Right lobe of liver (tissue), 6 donors: ENCODE measurements around the gene FFAR3. TPM values are rescaled to one million over a fixed set of nuclear protein-coding genes. Genes with fewer than 3 reads are reported as not detected.

ENCODE experiments used
- ATAC-seq, 4 donors: fragments of 200-7000 bp; cut with Tn5 transposase; one replicate each; pipeline ENCODE4 v1.9.1; 2020; ENCODE audit warnings: mild to moderate bottlenecking in 4 of 4, moderate library complexity in 4 of 4
- DNase-seq, 3 donors: peaks; one replicate each; pipeline ENCODE4 v3.0.0-alpha.2; 2020
- H3K27ac ChIP-seq, 3 donors: fragments of 200-600 bp; one replicate each; pipeline ENCODE4 v1.8.0; 2022
- H3K27me3 ChIP-seq, 2 donors: fragments of 200-600 bp; one replicate each; pipeline ENCODE4 v1.8.0; 2022
- H3K36me3 ChIP-seq, 4 donors: fragments of 200-600 bp; sonication (generic) in 1 of 4; one replicate each; pipeline versions ENCODE4 v1.5.1 to v1.8.0; 2017 to 2022; ENCODE audit warnings: control low read depth in 1 of 4
- H3K4me1 ChIP-seq, 4 donors: fragments of 200-600 bp; sonication (generic) in 1 of 4; one replicate each; pipeline versions ENCODE4 v1.5.1 to v1.8.0; 2017 to 2022; ENCODE audit warnings: control low read depth in 1 of 4
- H3K4me3 ChIP-seq, 3 donors: fragments of 200-600 bp; one replicate each; pipeline ENCODE4 v1.8.0; 2022
- H3K9me3 ChIP-seq, 4 donors: fragments of 200-600 bp; sonication (generic) in 1 of 4; one replicate each; pipeline versions ENCODE4 v1.5.1 to v1.8.0; 2017 to 2022; ENCODE audit warnings: control low read depth in 1 of 4
- POLR2A ChIP-seq: fragments of 450-650 bp; IDR thresholded peaks from one replicate; pipeline ENCODE4 v1.6.1; 2017; ENCODE audit warnings: antibody characterized with exemption, mild to moderate bottlenecking
- WGBS: methylation state at CpG from one replicate; pipeline ENCODE4 v1.1.6; 2018; ENCODE audit warnings: low coverage, low lambda C conversion rate; ENCODE audit not compliant: insufficient coverage; ENCODE audit errors: missing lambda C conversion rate; 5-methylcytosine and 5-hydroxymethylcytosine counted together
- intact Hi-C, 2 donors: fragments of 100-400 bp; cut with DNase I; formaldehyde crosslinking; loops; one replicate each; pipeline versions ENCODE4 v1.11.2 to v1.14.1; 2022
- total RNA-seq, 6 experiments: library from RNA; depleted of rRNA in 2 of 6; stranded (reverse); fragments of >200 nt in 2 of 6; fragmentation: NEBNext Ultra II Directional in 3 of 6; extraction: Animal tissue kit (Norgen Biotek cat#: 25700) in 3 of 6; gene quantifications; one replicate each; pipeline versions ENCODE4 v1.1.0 to v1.2.4, GENCODE V29; 2016 to 2023
- TF ChIP-seq, protein P1 (sequence below), 4 donors: fragments of 200-600 bp in 3 of 4; fragments of 450-650 bp in 1 of 4; IDR thresholded peaks; one replicate each; pipeline versions ENCODE4 v1.5.1 to v1.8.0; 2016 to 2022; ENCODE audit warnings: antibody characterized with exemption in 4 of 4, mild to moderate bottlenecking in 2 of 4
- donor health status: DM: no; HTN: yes; CAD: no.
- donor health status: DM: no; HTN: no; CAD: no.
- donor health status: DM: no; HTN: no; CAD: no.
- donor health status: DM: no; HTN: yes; CAD: no.
- donor health status: DM: no; HTN: yes; CAD: no.

FFAR3 gene
- total RNA-seq, 6 experiments from 2014 or later: 0.27 TPM; not detected in 5

DNA sequence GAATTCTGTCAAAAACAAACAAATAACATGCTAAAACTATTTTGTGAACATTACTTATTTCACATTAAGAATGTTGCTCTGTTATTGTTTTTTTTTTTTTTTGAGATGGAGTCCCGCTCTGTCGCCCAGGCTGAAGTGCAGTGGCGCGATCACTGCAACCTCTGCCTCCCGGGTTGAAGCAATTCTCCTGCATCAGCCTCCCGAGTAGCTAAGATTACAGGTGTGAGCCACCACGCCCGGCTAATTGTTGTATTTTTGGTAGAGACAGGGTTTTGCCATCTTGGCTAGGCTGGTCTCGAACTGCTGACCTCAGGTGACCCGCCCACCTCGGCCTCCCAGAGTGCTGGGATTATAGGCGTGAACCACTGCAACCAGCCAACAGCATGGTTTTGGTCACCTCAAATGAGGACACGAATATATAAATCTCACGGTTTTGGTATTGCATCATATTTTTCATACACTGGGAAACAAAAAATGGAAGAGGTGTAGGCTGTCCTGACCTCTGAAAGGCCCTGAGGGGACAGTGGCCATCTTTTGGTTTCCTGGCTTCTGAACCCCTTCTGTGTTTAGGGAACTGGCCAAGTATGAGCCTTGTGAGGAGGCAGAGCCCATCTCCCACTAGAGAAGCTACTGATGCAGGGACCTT lies 38.1 kb downstream of the FFAR3 start:
- ATAC-seq (no peak), DNase-seq (no peak)
- Histone ChIP-seq H3K27me3 (no peaks in the 10 kb centered on the region), H3K4me3 (no peak overlapping the region), H3K4me1 (no peaks in the 10 kb centered on the region), H3K27ac (no peak overlapping the region), H3K9me3 (no peaks in the 10 kb centered on the region), H3K36me3 (no peaks in the 10 kb centered on the region)
- WGBS: 83% methylated on average over 14 of the region's 14 CpGs
- intact Hi-C loops: no loop called here
- TF ChIP-seq POLR2A: no peak

DNA sequence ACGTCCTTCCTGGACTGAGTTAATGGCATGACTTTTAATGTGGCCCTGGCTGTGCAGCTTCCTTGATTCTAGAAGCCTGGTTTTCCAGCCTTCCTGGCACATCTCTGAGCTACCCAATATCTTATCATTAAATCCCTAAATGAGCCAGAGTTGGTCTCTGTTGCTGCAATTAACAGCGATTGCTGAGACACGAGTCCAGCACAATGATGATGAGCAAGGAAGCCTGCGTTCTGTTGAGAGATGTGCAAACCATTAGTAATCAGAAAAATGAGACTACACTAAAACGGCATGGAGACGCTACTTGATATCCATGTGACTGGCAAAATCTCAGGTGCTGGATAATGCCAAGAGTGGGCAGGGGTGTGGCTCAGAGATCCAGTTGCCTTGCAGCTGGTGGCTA lies 38.8 kb downstream of the FFAR3 start:
- no peak for DNase-seq
- intact Hi-C loops: no loop called here
- Histone ChIP-seq H3K36me3 (no peaks in the 10 kb centered on the region), H3K9me3 (no peaks in the 10 kb centered on the region), H3K4me1 (no peaks in the 10 kb centered on the region), H3K4me3 (no peak overlapping the region), H3K27me3 (no peaks in the 10 kb centered on the region), H3K27ac (no peak overlapping the region)
- WGBS: 79% methylated on average over 4 of the region's 6 CpGs
- ATAC-seq: no peak
- TF ChIP-seq, protein P1, sequence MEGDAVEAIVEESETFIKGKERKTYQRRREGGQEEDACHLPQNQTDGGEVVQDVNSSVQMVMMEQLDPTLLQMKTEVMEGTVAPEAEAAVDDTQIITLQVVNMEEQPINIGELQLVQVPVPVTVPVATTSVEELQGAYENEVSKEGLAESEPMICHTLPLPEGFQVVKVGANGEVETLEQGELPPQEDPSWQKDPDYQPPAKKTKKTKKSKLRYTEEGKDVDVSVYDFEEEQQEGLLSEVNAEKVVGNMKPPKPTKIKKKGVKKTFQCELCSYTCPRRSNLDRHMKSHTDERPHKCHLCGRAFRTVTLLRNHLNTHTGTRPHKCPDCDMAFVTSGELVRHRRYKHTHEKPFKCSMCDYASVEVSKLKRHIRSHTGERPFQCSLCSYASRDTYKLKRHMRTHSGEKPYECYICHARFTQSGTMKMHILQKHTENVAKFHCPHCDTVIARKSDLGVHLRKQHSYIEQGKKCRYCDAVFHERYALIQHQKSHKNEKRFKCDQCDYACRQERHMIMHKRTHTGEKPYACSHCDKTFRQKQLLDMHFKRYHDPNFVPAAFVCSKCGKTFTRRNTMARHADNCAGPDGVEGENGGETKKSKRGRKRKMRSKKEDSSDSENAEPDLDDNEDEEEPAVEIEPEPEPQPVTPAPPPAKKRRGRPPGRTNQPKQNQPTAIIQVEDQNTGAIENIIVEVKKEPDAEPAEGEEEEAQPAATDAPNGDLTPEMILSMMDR (IDR thresholded peaks at IDR 0.05): no peak
- no peak for TF ChIP-seq POLR2A

DNA sequence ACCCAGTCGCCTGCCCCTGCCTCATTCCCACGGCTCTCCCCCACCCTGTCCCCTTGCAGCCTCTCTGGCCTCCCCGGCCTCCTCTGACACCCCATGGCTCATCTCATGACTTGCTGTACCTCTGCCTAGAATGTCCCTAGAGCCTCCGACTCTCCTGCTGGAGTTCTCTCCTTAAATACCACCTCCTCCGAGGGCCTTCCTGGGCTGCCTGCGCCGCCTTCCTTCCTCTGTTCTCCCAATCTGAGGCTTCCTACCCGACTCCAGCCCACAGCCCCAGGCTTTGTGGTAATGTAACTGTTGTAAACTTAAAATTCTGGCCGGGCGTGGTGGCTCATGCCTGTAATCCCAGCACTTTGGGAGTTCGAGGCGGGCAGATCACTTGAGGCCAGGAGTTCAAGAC lies 40.3 kb downstream of the FFAR3 start:
- intact Hi-C loops: no loop called here
- WGBS: 71% methylated on average over 10 of the region's 12 CpGs
- no peaks in the 10 kb centered on the region for H3K9me3 ChIP-seq
- H3K36me3 ChIP-seq: no peaks in the 10 kb centered on the region
- no peak for ATAC-seq
- TF ChIP-seq POLR2A: no peak
- TF ChIP-seq, protein P1 (IDR thresholded peaks at IDR 0.05): no peak
- no peak overlapping the region for H3K4me3 ChIP-seq
- H3K27ac ChIP-seq: no peak overlapping the region
- no peak for DNase-seq
- no peaks in the 10 kb centered on the region for H3K27me3 ChIP-seq
- no peaks in the 10 kb centered on the region for H3K4me1 ChIP-seq

DNA sequence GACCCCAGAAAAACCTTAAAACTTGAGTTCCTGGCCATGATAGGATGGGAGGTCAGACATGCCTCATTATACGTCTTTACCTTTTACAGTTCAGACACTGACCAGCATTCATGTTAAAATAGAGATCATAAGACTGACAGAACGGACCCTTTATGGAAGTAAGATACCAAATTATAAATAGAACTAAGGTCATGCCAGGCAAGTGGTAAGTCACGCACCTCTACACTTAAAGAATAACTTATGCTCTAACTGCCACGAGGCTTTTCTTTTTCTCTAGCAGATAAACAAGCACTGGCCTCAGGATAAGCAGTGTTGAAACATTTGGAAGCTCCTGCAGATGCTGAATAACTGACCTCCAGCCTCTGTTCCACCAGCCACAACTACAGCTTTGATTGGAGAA lies 41.0 kb downstream of the FFAR3 start:
- no peak for ATAC-seq
- no peak for TF ChIP-seq POLR2A
- TF ChIP-seq, protein P1 (IDR thresholded peaks at IDR 0.05): no peak

DNA sequence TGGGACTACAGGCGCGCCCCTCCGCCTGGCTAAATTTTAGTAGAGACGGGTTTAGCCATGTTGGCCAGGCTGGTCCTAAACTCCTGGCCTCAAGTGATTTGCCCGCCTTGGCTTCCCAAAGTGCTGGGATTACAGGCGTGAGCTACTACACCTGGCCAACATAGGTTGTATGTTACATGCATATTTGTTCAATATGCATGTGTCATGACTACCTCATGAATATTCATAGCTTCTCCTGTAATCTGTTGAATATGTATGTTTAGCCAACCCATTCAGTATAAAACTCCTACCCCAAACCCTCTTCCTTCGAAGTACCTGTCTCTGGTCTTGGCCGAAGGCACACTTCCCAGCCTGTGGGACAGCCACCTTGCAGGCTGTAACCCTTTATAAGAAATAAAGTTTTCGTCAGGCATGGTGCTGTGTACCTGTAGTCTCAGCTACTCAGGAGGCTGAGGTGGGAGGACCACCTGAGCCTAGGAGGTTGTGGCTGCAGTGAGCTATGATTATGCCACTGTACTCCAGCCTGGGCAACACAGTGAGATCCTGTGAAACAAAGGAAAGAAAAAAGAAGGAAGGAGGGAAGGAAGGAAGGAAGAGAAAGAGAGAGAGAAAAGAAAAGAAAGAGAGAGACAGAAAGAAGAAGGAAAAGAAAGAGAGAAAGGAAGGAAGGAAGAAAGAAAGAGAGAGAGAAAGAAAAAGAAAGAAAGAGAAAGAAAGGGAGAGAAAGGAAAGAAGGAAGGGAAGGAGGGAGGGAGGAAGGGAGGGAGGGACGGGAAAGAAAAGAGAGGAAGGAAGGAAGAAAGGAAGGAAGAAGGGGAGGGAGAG lies 41.9 kb downstream of the FFAR3 start:
- intact Hi-C loops: no loop called here
- DNase-seq (no peak), ATAC-seq (no peak)
- H3K27ac ChIP-seq: no peak overlapping the region
- no peaks in the 10 kb centered on the region for H3K4me1 ChIP-seq
- no peak for TF ChIP-seq POLR2A
- TF ChIP-seq, protein P1 (IDR thresholded peaks at IDR 0.05): no peak
- H3K9me3 ChIP-seq: no peaks in the 10 kb centered on the region
- no peaks in the 10 kb centered on the region for H3K27me3 ChIP-seq
- 62% methylated on average over 3 of the region's 10 CpGs for WGBS
- no peaks in the 10 kb centered on the region for H3K36me3 ChIP-seq
- H3K4me3 ChIP-seq: no peak overlapping the region

More for the DNA sequence above, 41.0 kb downstream of the FFAR3 start:
- Histone ChIP-seq H3K27me3 (no peaks in the 10 kb centered on the region), H3K27ac (no peak overlapping the region), H3K36me3 (no peaks in the 10 kb centered on the region), H3K9me3 (no peaks in the 10 kb centered on the region), H3K4me1 (no peaks in the 10 kb centered on the region), H3K4me3 (no peak overlapping the region)
- WGBS: 56% methylated on average over 4 of the region's 4 CpGs
- no peak for DNase-seq
- intact Hi-C loops: no loop called here
